ENCODE data around the gene ZNF467.
A peak's percentile ranks its signal among the peaks of the same experiment; 100 is the strongest.

ZNF467 gene

DNA sequence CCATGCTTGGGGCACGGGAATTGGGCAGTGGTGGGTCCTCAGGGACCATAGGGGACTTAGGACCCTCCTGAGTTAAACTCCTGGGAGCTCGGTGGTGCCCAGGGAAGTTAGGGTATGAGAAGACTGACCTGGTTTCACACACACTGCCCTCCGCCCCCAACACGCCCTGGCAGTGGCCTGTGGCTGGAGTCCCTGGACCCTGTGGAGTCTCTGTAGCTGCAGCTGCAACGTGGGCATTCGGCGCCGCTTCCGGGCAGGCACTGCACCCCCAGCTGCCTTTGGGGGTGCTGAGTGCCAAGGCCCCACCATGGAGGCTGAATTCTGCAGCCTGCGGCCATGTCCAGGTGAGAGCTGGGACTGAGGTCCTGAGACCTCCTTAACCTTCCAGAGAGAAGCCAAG lies 34.9 kb upstream of the ZNF467 start:
- no peak for DNase-seq (ENCODE audit: low read depth in 1 of 2, low spot score in 1 of 2)

GRCh38 chr7:149806726-149807125 lies 33.3 kb upstream of the ZNF467 start:
- no peak for DNase-seq (ENCODE audit: low read depth in 1 of 2, low spot score in 1 of 2)

DNA sequence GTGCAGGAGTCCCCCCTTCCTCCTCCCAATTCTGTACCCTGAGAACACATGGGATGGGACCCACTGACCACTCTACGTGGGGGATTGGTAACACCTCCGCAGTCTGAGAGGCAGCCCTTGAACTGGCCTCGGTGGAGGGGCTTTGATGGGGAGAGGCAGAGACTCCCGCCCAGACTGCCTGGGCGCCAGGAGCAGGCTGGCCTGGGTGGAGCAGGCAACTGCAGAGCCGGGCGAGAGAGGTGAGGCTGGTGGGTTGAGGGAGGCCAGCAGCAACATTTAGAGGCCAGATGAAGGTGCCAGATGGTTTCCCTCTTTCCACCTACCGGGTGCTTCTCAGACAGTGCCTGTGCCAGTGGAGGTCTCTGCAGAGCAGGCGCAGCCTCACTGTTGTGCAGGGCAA lies 30.7 kb upstream of the ZNF467 start:
- no peak for DNase-seq (ENCODE audit: low read depth in 1 of 2, low spot score in 1 of 2)

DNA sequence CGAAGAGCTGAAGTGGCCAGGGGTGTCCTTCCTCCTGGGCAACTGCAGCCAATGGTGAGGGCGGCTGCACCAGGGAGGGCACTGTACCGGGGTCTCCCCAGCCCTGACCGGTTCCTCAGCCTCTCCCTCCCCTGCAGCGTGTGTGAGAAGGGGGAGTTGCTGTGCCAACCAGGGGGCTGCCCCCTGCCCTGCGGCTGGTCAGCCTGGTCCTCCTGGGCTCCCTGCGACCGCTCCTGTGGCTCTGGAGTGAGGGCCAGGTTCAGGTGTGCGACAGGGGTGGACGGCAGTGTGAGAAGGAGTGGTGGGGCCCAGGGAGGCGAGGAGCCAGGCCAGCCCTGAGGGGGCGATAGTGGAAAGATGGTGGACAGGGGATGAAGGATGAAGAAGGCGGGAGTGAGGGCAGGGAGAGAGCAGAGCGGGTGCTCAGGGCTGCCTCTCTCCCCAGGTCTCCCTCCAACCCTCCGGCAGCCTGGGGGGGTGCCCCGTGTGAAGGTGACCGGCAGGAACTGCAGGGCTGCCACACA lies 30.2 kb upstream of the ZNF467 start:
- DNase-seq (ENCODE audit: low read depth in 1 of 2, low spot score in 1 of 2), result no peak

- no peak for DNase-seq (ENCODE audit: low read depth in 1 of 2, low spot score in 1 of 2)
Observed at GRCh38 chr7:149802966-149803365, 29.6 kb upstream of the ZNF467 start.

DNA sequence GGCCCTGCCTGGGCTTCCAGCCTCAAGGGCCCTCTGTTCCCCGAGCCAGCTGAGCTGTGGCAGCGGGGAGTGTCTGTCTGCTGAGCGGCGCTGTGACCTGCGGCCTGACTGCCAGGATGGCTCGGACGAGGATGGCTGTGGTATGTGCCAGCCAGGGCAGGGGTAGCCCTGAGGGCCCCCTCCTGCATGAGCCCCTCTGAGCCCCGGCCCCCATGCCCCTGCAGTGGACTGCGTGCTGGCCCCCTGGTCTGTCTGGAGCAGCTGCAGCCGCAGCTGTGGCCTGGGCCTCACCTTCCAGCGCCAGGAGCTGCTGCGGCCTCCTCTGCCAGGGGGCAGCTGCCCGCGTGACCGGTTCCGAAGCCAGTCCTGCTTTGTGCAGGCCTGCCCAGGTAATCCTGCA lies 28.4 kb upstream of the ZNF467 start:
- DNase-seq (ENCODE audit: low read depth in 1 of 2, low spot score in 1 of 2), result no peak

DNA sequence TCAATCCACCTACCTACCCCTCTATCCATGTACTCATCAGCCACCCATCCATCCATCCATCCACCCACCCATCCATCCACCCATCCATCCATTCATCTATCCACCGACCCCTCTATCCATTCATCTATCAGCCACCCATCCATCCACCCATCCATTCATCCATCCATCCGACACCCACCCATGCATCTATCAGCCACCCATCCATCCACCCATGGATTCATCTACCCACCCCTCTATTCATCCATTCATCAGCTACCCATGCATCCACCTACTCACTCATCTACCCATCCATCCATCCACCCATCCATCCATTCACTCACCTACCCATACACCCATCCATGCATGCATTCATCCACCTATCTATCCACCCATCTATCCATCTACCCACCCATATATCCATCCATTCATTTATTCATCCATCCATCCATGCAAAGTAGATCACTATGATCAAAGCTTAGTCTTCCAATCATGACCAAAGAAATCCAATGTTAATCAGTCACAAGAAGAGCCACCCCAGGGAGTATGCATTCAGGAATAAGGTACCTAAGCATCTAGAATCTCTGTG lies 27.7 kb upstream of the ZNF467 start:
- DNase-seq (ENCODE audit: low read depth in 1 of 2, low spot score in 1 of 2), result no peak

DNA sequence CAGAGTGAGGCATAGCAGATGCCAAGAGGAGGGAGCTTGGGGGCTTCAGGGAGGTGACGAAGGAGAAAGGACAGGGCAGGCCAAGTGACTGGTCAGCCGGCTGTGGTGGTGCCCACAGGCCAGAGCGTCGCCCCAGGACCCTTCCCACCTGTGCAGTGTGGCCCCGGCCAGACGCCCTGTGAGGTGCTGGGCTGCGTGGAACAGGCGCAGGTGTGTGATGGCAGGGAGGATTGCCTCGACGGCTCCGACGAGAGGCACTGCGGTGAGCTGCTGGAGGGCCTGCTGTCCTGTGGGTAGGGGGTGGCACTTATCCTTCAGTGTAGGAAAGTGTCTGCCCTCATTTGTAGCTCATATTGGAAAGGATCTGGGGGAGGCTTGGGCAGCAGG lies 26.8 kb upstream of the ZNF467 start:
- DNase-seq (ENCODE audit: low read depth in 1 of 2, low spot score in 1 of 2), result no peak

DNA sequence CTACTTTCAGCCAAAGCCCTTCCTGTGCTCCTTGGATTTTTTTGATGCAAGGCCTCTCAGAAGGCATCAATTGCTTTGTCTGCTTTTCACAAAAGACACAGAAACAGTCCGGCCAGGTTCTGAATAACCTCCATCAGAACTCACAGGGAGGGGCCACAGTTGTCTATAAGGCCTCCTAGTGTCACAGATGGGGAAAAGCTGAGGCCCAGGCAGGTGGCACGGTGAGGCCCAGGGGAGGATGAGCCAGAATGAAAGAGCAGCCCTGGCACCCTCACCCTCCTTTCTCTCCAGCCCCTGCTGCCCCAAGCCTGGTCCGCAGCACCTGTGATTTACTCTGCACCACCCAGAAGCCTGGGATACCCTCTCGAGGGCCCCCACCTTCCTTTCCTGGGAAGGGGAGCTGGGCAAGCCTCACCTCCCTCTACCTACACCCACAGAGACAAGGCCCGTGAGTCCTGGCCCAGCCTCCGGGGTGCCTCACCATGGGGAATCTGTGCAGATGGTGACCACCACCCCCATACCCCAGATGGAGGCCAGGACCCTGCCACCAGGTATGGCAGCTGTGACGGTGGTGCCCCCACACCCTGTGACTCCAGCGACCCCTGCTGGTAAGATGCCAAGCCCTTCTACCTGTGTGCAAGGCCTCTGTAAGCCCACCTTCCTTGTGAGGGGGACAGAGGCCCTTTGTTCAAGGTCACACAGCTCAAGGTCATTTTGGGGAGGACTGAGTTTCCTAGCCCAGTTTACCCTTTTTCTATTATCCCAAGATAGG lies 26.2 kb upstream of the ZNF467 start:
- peak; percentile 30 to 39 for DNase-seq (ENCODE audit: low read depth in 1 of 2, low spot score in 1 of 2)

- no peak for DNase-seq (ENCODE audit: low read depth in 1 of 2, low spot score in 1 of 2)
Observed at GRCh38 chr7:149797771-149798170, 24.4 kb upstream of the ZNF467 start.

DNA sequence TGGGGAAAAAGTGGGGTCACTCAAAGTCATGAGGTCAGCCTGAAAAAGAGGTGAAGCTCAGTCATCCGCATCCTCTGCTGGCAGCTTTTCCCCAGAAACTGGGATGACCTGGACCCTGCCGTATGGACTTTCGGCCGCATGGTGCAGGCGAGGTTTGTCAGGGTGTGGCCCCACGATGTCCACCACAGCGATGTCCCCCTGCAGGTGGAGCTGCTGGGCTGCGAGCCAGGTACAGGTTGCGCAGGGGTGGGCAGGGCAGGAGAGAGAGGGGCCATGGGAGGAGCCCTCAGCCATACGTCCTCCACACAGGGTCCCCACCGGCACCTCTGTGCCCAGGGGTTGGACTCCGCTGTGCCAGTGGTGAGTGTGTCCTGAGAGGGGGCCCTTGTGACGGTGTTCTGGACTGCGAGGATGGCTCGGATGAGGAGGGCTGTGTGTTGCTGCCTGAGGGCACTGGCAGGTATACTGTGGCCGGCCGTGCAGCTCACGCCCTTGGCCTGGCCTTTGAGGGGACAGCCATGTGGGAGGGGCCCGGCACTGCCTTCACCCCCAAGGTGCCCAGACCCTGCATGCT lies 23.0 kb upstream of the ZNF467 start:
- DNase-seq (ENCODE audit: low read depth in 1 of 2, low spot score in 1 of 2), result no peak

- DNase-seq (ENCODE audit: low read depth in 1 of 2, low spot score in 1 of 2), result no peak
Observed at GRCh38 chr7:149795126-149795525, 21.7 kb upstream of the ZNF467 start.

GRCh38 chr7:149794661-149795060 lies 21.3 kb upstream of the ZNF467 start:
- DNase-seq (ENCODE audit: low read depth in 1 of 2, low spot score in 1 of 2), result no peak

GRCh38 chr7:149793261-149793660 lies 19.9 kb upstream of the ZNF467 start:
- no peak for DNase-seq (ENCODE audit: low read depth in 1 of 2, low spot score in 1 of 2)

GRCh38 chr7:149792220-149792595 lies 18.8 kb upstream of the ZNF467 start:
- DNase-seq (ENCODE audit: low read depth in 1 of 2, low spot score in 1 of 2), result no peak

GRCh38 chr7:149791411-149792219 lies 18.2 kb upstream of the ZNF467 start:
- no peak for DNase-seq (ENCODE audit: low read depth in 1 of 2, low spot score in 1 of 2)

DNA sequence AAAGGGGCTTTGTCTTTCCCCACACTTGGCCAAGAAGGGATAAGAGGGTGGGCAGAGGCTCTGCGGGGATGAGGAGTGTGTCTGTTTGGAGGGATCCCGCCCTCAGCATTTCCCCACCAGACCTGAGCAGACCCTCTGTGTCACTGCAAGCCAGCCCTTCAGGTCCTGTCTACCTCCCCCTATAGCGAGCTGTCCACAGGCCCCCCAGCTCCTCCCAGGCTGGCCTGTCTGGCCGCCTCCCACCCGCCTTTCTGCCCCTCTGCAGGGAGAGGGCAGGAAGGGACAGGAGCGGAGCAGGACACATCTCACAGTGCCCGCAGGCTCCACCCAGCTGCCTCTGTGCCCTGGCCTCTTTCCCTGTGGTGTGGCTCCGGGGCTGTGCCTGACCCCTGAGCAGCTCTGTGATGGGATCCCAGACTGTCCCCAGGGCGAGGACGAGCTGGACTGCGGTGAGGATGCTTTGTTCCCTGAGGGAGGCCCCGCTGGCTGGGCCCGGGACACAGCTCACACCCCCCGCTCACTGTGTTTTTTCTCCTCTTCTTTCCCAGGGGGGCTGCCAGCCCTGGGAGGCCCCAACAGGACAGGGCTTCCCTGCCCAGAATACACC lies 17.5 kb upstream of the ZNF467 start:
- no peak for DNase-seq (ENCODE audit: low read depth in 1 of 2, low spot score in 1 of 2)

DNA sequence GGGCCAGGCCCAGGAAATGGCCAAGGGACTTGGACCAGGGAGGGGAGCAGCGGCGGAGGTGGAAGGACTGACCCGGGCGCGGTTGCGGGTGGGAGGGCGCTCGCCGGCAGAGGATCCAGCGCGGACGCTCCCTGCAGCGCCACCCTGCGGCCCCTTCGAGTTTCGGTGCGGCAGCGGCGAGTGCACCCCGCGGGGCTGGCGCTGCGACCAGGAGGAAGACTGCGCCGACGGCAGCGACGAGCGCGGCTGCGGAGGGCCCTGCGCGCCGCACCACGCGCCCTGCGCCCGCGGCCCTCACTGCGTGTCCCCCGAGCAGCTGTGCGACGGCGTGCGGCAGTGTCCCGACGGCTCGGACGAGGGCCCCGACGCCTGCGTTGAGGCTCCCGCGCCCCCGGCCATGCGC lies 16.8 kb upstream of the ZNF467 start:
- peak in 1 of 2 donors; percentile 16 for DNase-seq (ENCODE audit: low read depth in 1 of 2, low spot score in 1 of 2)

GRCh38 chr7:149789101-149789500 lies 15.7 kb upstream of the ZNF467 start:
- no peak for DNase-seq (ENCODE audit: low read depth in 1 of 2, low spot score in 1 of 2)

GRCh38 chr7:149788300-149788851 lies 15.0 kb upstream of the ZNF467 start:
- no peak for DNase-seq (ENCODE audit: low read depth in 1 of 2, low spot score in 1 of 2)
